ENCODE data around the gene CHPF2.
A peak's percentile ranks its signal among the peaks of the same experiment; 100 is the strongest.

The CHPF2 gene

GRCh38 chr7:151204383-151205032 lies 27.8 kb upstream of the CHPF2 start:
- no peak for DNase-seq (ENCODE audit: low read depth)

- no peak for DNase-seq (ENCODE audit: low read depth)
Observed at GRCh38 chr7:151205730-151206129, 26.6 kb upstream of the CHPF2 start.

- DNase-seq (ENCODE audit: low read depth) = no peak
Observed at GRCh38 chr7:151206914-151207313, 25.4 kb upstream of the CHPF2 start.

- DNase-seq (ENCODE audit: low read depth) = no peak
Observed at GRCh38 chr7:151207315-151207714, 25.0 kb upstream of the CHPF2 start.

GRCh38 chr7:151207804-151208203 lies 24.5 kb upstream of the CHPF2 start:
- no peak for DNase-seq (ENCODE audit: low read depth)

- DNase-seq (ENCODE audit: low read depth) = no peak
Observed at GRCh38 chr7:151208253-151208862, 23.9 kb upstream of the CHPF2 start.

- no peak for DNase-seq (ENCODE audit: low read depth)
Observed at GRCh38 chr7:151209588-151209987, 22.7 kb upstream of the CHPF2 start.

- no peak for DNase-seq (ENCODE audit: low read depth)
Observed at GRCh38 chr7:151210087-151210854, 22.0 kb upstream of the CHPF2 start, which contains the start of gene H2BK1. H2BK1 (minus strand) TSS chr7:151210488; CDS start chr7:151210318, 170 bp downstream.

- no peak for DNase-seq (ENCODE audit: low read depth)
Observed at GRCh38 chr7:151211155-151211772, 21.0 kb upstream of the CHPF2 start.

- DNase-seq (ENCODE audit: low read depth) = no peak
Observed at GRCh38 chr7:151212626-151213025, 19.7 kb upstream of the CHPF2 start.

- no peak for DNase-seq (ENCODE audit: low read depth)
Observed at GRCh38 chr7:151213826-151214225, 18.5 kb upstream of the CHPF2 start.

GRCh38 chr7:151215396-151215795 lies 16.9 kb upstream of the CHPF2 start:
- DNase-seq (ENCODE audit: low read depth) = no peak

GRCh38 chr7:151218170-151218569 lies 14.1 kb upstream of the CHPF2 start:
- DNase-seq (ENCODE audit: low read depth) = no peak

- no peak for DNase-seq (ENCODE audit: low read depth)
Observed at GRCh38 chr7:151223728-151224127, 8.6 kb upstream of the CHPF2 start.

- no peak for DNase-seq (ENCODE audit: low read depth)
Observed at GRCh38 chr7:151225948-151226510, 6.3 kb upstream of the CHPF2 start.

GRCh38 chr7:151226560-151226874 lies 5.8 kb upstream of the CHPF2 start:
- no peak for DNase-seq (ENCODE audit: low read depth)

GRCh38 chr7:151226875-151227782 lies 5.2 kb upstream of the CHPF2 start, which contains the start of gene ABCF2:
ABCF2 (minus strand) TSS chr7:151227205; CDS start chr7:151226458, 747 bp downstream.
- peak; percentile 97 for DNase-seq (ENCODE audit: low read depth)

GRCh38 chr7:151228024-151228866 lies 4.0 kb upstream of the CHPF2 start:
- DNase-seq (ENCODE audit: low read depth) = no peak

GRCh38 chr7:151229249-151229648 lies 3.0 kb upstream of the CHPF2 start:
- DNase-seq (ENCODE audit: low read depth) = no peak

GRCh38 chr7:151231080-151231479 lies 1.2 kb upstream of the CHPF2 start:
- no peak for DNase-seq (ENCODE audit: low read depth)
